HG03108 (cell line): ENCODE measurements around the gene LRFN5.
"Not testable (repeated sequence)": the region's sequence is repeated elsewhere in the genome, so short reads cannot be mapped to it uniquely, and the experiment has no call there.

Source experiments
- ATAC-seq: cut with Tn5 transposase; IDR thresholded peaks from one replicate; pipeline ENCODE4 v1.9.1; 2021; ENCODE audit warnings: moderate library complexity; ENCODE audit not compliant: unreplicated experiment

Gene LRFN5

DNA sequence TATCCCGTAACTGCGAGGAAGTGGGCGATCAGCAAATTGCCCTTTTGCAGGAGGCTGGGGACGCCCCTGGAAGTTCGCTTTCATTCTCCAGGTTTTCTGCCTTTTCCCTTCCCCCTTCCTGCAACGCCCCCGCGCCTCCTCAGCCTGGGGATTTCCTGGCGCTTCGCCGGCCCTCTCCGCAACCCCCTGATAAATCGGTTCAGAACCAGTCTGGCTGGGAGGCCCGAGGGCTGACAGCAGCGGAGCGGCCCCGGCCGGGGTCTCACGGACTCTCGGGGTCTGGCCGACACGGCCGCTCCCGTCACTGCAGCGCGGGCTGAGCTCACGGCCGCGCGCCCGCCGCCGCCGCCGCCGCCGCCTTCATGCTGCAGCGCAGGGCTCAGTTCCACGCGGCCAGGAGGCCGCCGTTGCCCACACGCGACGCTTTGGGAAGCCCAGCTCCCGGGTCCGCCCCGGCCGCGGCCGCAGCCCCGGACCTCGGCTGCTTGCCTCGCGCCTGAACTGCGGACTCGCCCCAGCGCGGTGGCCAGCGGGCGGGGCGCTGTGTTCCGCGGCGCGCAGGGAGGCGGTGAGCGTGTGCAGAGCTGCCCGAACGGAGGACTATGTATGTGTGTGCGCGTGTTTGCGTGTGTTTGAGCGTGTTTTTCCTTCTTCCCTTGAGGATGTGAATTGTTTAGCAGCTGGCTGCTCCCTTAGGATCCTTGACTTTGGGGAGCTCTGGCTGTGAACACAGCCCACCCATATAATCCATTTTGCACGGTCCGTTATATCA is at the start of gene LRFN5:
TSS of gene LRFN5 (plus strand) at position 345 of the 772 bp plus-strand sequence.
- no peak for ATAC-seq

DNA sequence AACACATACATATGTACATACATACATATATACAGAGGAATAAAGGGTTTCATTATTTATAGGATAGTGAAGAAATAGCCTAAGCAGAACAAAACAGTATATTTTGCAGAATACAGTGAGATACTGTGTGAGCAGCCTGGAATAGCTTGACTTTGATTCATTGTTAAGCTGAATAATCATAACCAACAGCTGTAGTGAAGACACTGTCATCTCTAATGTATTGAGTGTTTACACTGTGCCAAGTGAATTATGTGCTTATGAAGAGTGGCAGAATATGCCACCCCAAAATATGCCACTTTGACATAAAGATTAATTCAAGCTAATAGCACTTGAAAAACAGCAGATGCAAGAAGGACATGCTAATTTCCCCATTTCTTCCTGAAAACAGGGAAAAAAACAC is 48.2 kb upstream of the LRFN5 start:
- ATAC-seq: no peak

DNA sequence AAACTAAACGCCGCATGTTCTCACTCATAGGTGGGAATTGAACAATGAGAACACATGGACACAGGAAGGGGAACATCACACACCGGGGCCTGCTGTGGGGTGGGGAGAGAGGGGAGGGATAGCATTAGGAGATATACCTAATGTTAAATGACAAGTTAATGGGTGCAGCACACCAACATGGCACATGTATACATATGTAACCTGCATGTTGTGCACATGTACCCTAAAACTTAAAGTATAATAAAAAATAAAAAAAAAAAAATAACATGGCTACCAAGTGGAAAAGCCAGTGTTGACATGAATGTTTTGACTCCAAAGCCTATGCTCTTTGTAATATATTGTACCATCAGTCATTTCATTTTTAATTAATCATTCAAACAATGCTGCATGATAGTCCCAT is 39.8 kb upstream of the LRFN5 start:
- ATAC-seq: not testable (repeated sequence)

DNA sequence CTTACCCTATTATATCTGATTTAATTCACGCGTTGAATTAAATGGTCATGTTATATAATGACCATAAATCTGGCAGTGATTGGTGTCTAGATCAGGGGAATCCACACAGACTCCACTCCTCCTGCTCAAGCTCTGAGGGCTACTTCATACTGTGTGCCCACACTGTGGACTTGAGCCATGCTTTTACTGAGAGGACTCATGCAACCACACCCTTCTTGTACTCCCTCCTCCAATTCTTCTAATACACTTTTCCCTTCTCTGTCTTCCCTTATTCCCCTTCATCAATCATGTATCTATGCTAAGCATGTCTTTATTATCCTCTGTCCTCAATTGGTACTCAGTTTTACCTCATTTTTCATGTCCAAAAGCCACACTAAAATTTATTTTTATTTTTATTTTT is 37.7 kb upstream of the LRFN5 start:
- ATAC-seq: no peak

- no peak for ATAC-seq
Observed at GRCh38 chr14:41570415-41571155, 36.1 kb upstream of the LRFN5 start.

DNA sequence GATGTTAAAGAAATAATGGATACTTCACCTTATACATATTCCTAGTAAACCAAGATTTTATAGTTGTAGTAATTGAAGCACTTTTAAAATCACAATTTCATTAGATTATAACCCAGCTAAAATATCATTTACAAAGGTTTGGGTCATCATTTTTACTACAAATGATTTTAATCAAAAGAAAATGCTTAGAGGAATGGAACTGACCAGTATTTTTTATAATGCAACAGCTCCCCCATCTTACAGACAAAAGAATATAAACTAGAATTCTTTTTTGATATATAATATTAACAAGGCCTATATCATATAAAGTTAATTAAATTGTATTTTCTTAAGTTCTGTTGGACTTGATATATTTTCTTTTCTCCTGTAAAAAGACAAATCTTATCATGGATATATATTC is 20.4 kb upstream of the LRFN5 start:
- ATAC-seq: no peak

GRCh38 chr14:41597647-41598046 is 9.0 kb upstream of the LRFN5 start:
- ATAC-seq: no peak

DNA sequence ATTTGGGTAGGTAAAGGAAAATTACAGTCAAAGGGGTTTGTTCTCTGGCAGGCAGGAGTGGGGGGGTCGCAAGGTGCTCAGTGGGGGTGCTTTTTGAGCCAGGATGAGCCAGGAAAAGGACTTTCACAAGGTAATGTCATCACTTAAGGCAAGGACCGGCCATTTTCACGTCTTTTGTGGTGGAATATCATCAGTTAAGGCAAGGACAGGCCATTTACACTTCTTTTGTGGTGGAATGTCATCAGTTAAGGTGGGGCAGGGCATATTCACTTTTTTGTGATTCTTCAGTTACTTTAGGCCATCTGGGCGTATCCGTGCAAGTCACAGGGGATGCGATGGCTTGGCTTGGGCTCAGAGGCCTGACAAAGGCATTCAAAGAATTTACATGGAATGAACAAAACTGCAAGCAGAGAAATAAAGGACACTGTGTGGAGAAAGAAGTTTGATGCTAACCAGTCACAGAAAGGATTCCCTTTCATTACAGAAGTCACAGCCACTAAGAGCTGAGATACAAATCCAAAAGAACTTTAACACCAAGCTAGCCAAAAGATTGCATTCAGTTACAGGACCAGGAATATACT is 6.8 kb upstream of the LRFN5 start:
- not testable (repeated sequence) for ATAC-seq

GRCh38 chr14:41604721-41605531 is 1.8 kb upstream of the LRFN5 start:
- ATAC-seq: no peak

GRCh38 chr14:41605550-41606281 is 960 bp upstream of the LRFN5 start:
- no peak for ATAC-seq

- no peak for ATAC-seq
Observed at GRCh38 chr14:41606282-41606531, 469 bp upstream of the LRFN5 start.

GRCh38 chr14:41607304-41607775 is 664 bp downstream of the LRFN5 start:
- no peak for ATAC-seq

GRCh38 chr14:41607966-41608663 is 1.4 kb downstream of the LRFN5 start:
- ATAC-seq: no peak

GRCh38 chr14:41608681-41609390 is 2.2 kb downstream of the LRFN5 start:
- ATAC-seq: no peak

GRCh38 chr14:41609704-41610183 is 3.1 kb downstream of the LRFN5 start:
- ATAC-seq: no peak

GRCh38 chr14:41615011-41615595 is 8.4 kb downstream of the LRFN5 start:
- no peak for ATAC-seq

DNA sequence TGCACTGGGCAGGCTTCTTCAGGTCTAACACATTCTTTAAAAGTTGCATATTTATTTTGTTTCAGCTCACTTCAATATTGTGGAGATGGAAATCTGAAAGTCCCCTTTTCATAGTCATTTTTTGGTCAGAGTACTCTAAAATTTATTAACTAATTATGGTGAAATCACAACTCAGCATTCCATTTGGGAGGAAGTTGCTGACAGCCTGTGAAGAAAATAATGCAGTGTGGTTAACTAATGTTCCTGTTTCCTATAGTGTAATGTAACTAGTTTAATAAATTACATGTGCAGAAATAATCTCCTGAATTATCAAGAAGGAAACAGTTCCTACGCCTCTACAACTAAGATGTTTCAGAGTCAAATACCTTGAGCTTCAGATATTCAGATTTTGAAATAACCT is 17.1 kb downstream of the LRFN5 start:
- ATAC-seq: no peak

- no peak for ATAC-seq
Observed at GRCh38 chr14:41629876-41630275, 23.2 kb downstream of the LRFN5 start.

GRCh38 chr14:41634286-41634685 is 27.6 kb downstream of the LRFN5 start:
- no peak for ATAC-seq
